Urinary bladder (tissue), 4 donors: ENCODE measurements around the gene IRF3. TPM values are rescaled to one million over a fixed set of nuclear protein-coding genes. Genes with fewer than 3 reads are reported as not detected.
A peak's percentile ranks its signal among the peaks of the same experiment; 100 is the strongest.

ENCODE experiments used
- DNase-seq: peaks from one replicate; pipeline ENCODE4 v3.0.0-alpha.2; 2015; ENCODE audit errors: extremely low spot score
- H3K27ac ChIP-seq: one replicate; pipeline ENCODE4 v1.5.1; 2013; ENCODE audit warnings: low read depth, mild to moderate bottlenecking, moderate library complexity
- H3K36me3 ChIP-seq: one replicate; pipeline ENCODE4 v1.6.1; 2013; ENCODE audit warnings: mild to moderate bottlenecking, moderate library complexity; ENCODE audit not compliant: insufficient read depth
- H3K4me1 ChIP-seq: one replicate; pipeline ENCODE4 v1.6.1; 2013; ENCODE audit warnings: mild to moderate bottlenecking, moderate library complexity; ENCODE audit not compliant: insufficient read depth
- H3K4me3 ChIP-seq: one replicate; pipeline ENCODE4 v1.5.1; 2013; ENCODE audit warnings: low read depth, low read length
- WGBS: extraction: QIAGEN DNeasy Blood & Tissue Kit; methylation state at CpG from one replicate; pipeline ENCODE4 v1.1.7; 2013; 5-methylcytosine and 5-hydroxymethylcytosine counted together
- polyA plus RNA-seq: library from polyadenylated mRNA; stranded (reverse); fragments of 200-250 nt; gene quantifications from one replicate; pipeline ENCODE4 v1.2.3, GENCODE V29; 2013
- total RNA-seq: library from RNA; depleted of rRNA; stranded (reverse); fragments of >200 nt; gene quantifications from one replicate; pipeline ENCODE4 v1.2.3, GENCODE V29; 2014
- donor health status: healthy with polysubstance abuse.
- donor health status: healthy.

The IRF3 gene
- total and polyA plus RNA-seq, 2 donors = 31.9 to 84.9 TPM

- Histone ChIP-seq H3K36me3 (peaks cover 3% of the 10 kb centered on the region), H3K4me1 (no peaks in the 10 kb centered on the region), H3K4me3 (no peak overlapping the region), H3K27ac (no peak overlapping the region)
- 93% methylated on average over 18 of the region's 18 CpGs for WGBS
- no peak for DNase-seq
Observed at GRCh38 chr19:49683814-49684250, 18.2 kb upstream of the IRF3 start.

GRCh38 chr19:49682274-49682673 lies 16.6 kb upstream of the IRF3 start:
- Histone ChIP-seq H3K4me1 (no peaks in the 10 kb centered on the region), H3K27ac (no peak overlapping the region), H3K4me3 (no peak overlapping the region), H3K36me3 (peaks cover 3% of the 10 kb centered on the region)
- DNase-seq = no peak
- 84% methylated on average over 8 of the region's 8 CpGs for WGBS

GRCh38 chr19:49681830-49682229 lies 16.2 kb upstream of the IRF3 start:
- WGBS = 92% methylated on average over 19 of the region's 19 CpGs
- no peaks in the 10 kb centered on the region for H3K4me1 ChIP-seq
- peaks cover 3% of the 10 kb centered on the region for H3K36me3 ChIP-seq
- no peak for DNase-seq
- H3K4me3 ChIP-seq = no peak overlapping the region
- H3K27ac ChIP-seq = no peak overlapping the region

GRCh38 chr19:49680421-49681351 lies 15.0 kb upstream of the IRF3 start:
- Histone ChIP-seq H3K4me3 (no peak overlapping the region), H3K36me3 (peaks cover 3% of the 10 kb centered on the region), H3K4me1 (no peaks in the 10 kb centered on the region), H3K27ac (no peak overlapping the region)
- 31% methylated on average over 40 of the region's 40 CpGs for WGBS
- peak; percentile 74 for DNase-seq

- Histone ChIP-seq H3K4me3 (no peak overlapping the region), H3K4me1 (no peaks in the 10 kb centered on the region), H3K36me3 (peaks cover under 1% of the 10 kb centered on the region), H3K27ac (no peak overlapping the region)
- no peak for DNase-seq
- WGBS = 51% methylated on average over 10 of the region's 10 CpGs
Observed at GRCh38 chr19:49679771-49680413, 14.2 kb upstream of the IRF3 start.

GRCh38 chr19:49678985-49679770 lies 13.5 kb upstream of the IRF3 start:
- Histone ChIP-seq H3K4me1 (no peaks in the 10 kb centered on the region), H3K36me3 (no peaks in the 10 kb centered on the region), H3K4me3 (no peak overlapping the region), H3K27ac (no peak overlapping the region)
- WGBS = 63% methylated on average over 12 of the region's 12 CpGs
- DNase-seq = no peak

- 4% methylated on average over 21 of the region's 21 CpGs for WGBS
- no peaks in the 10 kb centered on the region for H3K4me1 ChIP-seq
Observed at GRCh38 chr19:49677901-49678674, 12.4 kb upstream of the IRF3 start.

GRCh38 chr19:49677231-49677900 lies 11.7 kb upstream of the IRF3 start, which contains the start of gene PRMT1:
PRMT1 (plus strand) TSS chr19:49677271; CDS start chr19:49677281, 10 bp downstream.
- WGBS = under 1% methylated on average over 57 of the region's 57 CpGs
- H3K27ac ChIP-seq = peak within 1 kb of the TSS; percentile 83
- peak within 1 kb of the TSS; percentile 94 for H3K4me3 ChIP-seq
- DNase-seq = no peak
- no peaks in the 10 kb centered on the region for H3K4me1 ChIP-seq
- H3K36me3 ChIP-seq = no peaks in the 10 kb centered on the region

More at GRCh38 chr19:49677901-49678674, 12.4 kb upstream of the IRF3 start:
- DNase-seq = peak; percentile 65
- H3K36me3 ChIP-seq = no peaks in the 10 kb centered on the region
- H3K4me3 ChIP-seq = peak overlapping the region; percentile 94
- peak overlapping the region; percentile 83 for H3K27ac ChIP-seq

GRCh38 chr19:49676784-49677230 lies 11.2 kb upstream of the IRF3 start:
- H3K4me3 ChIP-seq = peak overlapping the region; percentile 94
- H3K27ac ChIP-seq = peak overlapping the region; percentile 83
- WGBS = under 1% methylated on average over 34 of the region's 34 CpGs
- no peaks in the 10 kb centered on the region for H3K4me1 ChIP-seq
- H3K36me3 ChIP-seq = no peaks in the 10 kb centered on the region
- DNase-seq = peak; percentile 100

GRCh38 chr19:49676136-49676783 lies 10.6 kb upstream of the IRF3 start:
- H3K4me1 ChIP-seq = no peaks in the 10 kb centered on the region
- H3K4me3 ChIP-seq = no peak overlapping the region
- WGBS = under 1% methylated on average over 27 of the region's 27 CpGs
- H3K36me3 ChIP-seq = no peaks in the 10 kb centered on the region
- peak overlapping the region; percentile 53 for H3K27ac ChIP-seq
- no peak for DNase-seq

- Histone ChIP-seq H3K36me3 (no peaks in the 10 kb centered on the region), H3K27ac (no peak overlapping the region), H3K4me3 (no peak overlapping the region), H3K4me1 (no peaks in the 10 kb centered on the region)
- 24% methylated on average over 28 of the region's 28 CpGs for WGBS
- DNase-seq = no peak
Observed at GRCh38 chr19:49672131-49672919, 6.7 kb upstream of the IRF3 start.
